Stimulated activated naive CD8-positive, alpha-beta T cell treated with anti-CD3 and anti-CD28 coated beads, Interleukin-15, Interleukin-2, amounts not matched to agents 100 U/mL and 50 U/mL, for 24 hours (primary cell): ENCODE data around the gene ARRDC3.
"Not testable (repeated sequence)": the region's sequence is repeated elsewhere in the genome, so short reads cannot be mapped to it uniquely, and the experiment has no call there.

Experiments used
- ATAC-seq: fragments of 150-1000 bp; cut with Tn5 transposase; one replicate; pipeline ENCODE4 v1.10.0; 2021
- DNase-seq: peaks from one replicate; pipeline ENCODE4 v3.0.0; 2021

Gene ARRDC3

GRCh38 chr5:91359962-91360609 lies 23.0 kb downstream of the ARRDC3 start:
- no peak for ATAC-seq
- DNase-seq: no peak

GRCh38 chr5:91357806-91358205 lies 25.3 kb downstream of the ARRDC3 start:
- DNase-seq (no peak), ATAC-seq (no peak)

DNA sequence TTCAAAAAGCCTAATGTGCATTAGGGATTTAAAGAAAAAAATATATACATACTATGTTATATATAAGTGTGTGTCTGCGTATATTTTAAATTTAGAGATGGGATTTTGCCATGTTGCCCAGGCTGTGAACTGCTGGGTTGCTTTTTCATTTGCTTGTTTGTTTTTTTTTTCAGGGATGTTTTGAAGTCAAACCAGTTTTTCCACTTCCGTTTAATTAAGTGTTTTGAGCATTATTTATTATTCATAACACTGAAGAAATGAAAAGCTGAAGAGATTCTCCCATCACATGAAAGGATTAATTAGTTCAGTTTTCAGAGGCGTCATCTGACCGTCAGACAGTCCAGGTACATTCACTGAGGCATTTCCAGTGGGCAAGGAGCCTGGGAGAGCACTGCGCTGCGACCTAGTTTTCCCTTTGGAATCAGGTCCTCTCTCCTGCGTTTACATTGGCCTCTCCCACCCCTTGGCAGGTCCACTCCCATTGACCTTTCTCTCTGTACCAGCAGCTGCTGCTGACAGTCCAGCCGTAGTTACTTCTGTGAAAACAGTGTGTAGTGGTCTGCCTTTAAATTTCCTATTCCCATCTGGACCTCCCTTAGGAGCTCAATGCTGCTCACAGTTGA lies 26.0 kb downstream of the ARRDC3 start:
- ATAC-seq (no peak), DNase-seq (no peak)

DNA sequence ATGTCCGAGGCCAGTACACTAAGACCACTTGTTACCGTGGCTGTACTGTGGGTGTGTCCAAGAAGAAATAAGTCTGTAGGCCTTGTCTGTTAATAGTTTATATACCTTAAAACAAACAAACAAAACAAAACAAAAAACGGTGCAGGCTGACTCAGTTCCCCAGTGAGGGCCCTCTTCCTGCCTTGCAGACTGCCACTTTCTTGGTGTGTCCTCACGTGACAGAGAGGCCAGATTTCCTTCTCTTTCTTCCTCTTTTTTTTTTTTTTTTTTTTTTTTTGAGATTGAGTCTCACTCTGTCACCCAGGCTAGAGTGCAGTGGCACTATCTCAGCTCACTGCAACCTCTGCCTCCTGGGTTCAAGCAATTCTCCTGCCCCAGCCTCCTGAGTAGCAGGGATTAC lies 28.2 kb downstream of the ARRDC3 start:
- not testable (repeated sequence) for ATAC-seq, DNase-seq

DNA sequence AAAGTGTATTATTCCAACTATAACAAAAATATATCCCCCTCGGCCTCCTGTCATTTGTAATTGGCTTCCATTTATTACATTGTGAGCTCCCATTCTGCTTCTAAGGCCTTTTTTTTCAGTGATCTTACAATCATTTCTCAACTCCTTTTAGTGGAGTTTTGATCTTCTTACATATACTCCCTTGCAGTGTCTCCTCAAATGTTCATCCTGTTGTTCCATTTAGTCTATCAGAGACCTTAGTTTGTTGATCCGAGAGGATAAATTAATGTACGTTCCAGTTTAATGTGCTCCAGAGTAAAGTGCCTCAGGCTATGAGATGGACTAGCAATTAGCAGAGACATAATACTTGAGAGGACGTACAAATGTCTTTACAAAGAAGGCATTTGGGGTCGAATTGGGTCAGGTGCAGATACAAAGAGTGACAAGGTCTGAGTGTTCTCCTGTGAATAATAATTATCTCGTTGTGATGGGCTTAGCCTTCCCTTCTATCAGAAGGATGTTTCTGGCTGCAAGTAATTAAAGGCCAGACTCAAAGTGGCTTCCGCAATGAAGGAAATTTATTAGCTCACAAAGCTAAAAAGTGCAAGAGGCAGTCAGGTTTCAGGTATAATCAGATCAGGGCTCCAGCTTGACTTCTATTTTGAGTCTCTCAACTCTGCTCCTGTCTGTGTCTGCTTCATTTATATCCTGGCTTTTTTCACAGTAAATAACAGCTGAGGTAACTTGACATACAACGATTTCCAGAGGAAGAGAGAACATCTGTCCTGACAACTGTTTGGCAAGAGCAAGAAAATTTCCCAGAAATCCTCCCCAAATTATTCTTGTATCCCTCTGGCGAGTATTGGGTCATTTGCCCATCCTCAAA lies 30.1 kb downstream of the ARRDC3 start:
- DNase-seq: no peak
- no peak for ATAC-seq

- DNase-seq (no peak), ATAC-seq (no peak)
Measured at GRCh38 chr5:91345461-91345860, 37.7 kb downstream of the ARRDC3 start.

DNA sequence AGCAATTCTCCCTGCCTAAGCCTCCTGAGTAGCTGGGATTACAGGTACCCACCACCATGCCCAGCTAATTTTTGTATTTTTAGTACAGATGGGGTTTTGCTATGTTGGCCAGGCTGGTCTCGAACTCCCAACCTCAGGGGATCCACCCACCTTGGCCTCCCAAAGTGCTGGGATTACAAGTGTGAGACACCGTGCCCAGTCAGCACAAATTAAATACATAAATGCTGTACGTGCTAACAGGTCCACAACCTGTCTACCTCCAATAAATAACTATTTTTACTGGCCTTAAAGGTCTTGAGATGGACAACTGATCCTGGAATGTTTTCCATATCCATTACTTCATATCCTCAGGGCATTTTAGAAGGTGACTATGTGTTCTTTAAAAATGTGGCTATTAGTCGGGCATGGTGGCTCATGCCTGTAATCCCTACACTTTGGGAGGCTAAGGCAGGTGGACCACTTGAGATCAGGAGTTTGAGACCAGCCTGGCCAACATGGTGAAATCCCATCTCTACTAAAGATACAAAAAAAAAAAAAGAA lies 38.4 kb downstream of the ARRDC3 start:
- not testable (repeated sequence) for ATAC-seq, DNase-seq

- no peak for ATAC-seq
- DNase-seq: no peak
Measured at GRCh38 chr5:91343916-91344315, 39.2 kb downstream of the ARRDC3 start.

DNA sequence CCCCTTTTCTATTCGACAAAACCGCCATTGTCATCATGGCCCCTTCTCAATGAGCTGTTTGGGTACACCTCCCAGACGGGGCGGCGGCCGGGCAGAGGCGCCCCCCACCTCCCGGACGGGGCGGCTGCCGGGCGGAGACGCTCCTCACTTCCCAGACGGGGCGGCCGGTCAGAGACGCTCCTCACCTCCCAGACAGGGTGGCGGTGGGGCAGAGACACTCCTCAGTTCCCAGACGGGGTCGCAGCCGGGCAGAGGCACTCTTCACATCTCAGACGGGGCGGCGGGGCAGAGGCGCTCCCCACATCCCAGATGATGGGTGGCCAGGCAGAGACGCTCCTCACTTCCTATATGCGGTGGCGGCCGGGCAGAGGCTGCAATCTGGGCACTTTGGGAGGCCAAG lies 40.2 kb downstream of the ARRDC3 start:
- not testable (repeated sequence) for ATAC-seq, DNase-seq

DNA sequence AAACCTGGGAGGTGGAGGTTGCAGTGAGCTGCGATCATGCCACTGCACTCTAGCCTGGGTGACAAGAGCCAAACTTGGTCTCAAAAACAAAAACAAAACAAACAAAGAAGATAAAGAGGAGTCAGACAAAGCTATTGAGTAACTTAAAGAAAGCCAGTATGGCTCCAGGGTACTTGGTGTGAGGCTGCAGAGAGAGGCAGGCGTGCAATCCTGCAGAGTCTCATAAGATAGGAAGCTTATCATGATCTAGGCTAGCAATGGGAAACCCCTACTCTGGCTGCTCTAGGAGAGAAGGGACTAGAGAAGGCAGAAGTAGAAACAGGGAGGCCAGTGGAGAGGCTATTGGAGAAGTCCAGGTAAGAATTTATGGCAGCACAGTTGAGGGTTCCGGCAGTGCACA lies 42.0 kb downstream of the ARRDC3 start:
- no peak for DNase-seq

GRCh38 chr5:91340532-91340931 lies 42.6 kb downstream of the ARRDC3 start:
- DNase-seq (no peak), ATAC-seq (no peak)

More for the DNA sequence above, 42.0 kb downstream of the ARRDC3 start:
- ATAC-seq: no peak

DNA sequence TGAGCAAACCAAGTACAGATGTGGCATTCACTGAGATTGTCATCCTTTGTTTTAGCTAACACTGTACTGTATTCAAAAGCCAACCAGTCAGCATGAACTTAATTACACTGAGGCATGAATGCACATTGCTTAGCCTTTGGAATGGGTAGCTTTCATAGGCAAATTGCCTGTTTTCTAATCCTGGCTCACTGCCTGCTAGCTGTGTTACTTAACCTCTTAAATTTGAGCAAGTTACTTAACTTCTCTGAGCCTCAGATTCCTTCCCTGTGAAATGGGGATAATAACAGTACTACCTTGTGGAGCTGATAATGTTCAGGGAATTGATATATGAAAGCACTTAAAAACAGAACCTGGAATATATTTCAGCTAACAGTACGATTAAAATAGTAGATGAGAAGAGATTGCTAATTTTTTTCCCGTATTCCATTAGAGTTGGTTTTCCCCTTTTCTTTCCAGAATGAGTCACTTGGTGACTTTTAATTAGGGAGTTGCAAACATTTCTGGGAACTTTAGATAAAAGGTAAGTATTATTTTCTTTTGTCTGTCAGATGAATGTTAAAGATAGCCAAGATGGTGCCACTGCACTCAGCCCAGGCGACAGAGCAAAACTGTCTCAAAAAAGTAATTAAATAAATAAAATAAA lies 43.9 kb downstream of the ARRDC3 start:
- no peak for DNase-seq
- no peak for ATAC-seq

GRCh38 chr5:91332267-91333045 lies 50.7 kb downstream of the ARRDC3 start:
- ATAC-seq (peak; percentile 93), DNase-seq (peak; percentile 23)

DNA sequence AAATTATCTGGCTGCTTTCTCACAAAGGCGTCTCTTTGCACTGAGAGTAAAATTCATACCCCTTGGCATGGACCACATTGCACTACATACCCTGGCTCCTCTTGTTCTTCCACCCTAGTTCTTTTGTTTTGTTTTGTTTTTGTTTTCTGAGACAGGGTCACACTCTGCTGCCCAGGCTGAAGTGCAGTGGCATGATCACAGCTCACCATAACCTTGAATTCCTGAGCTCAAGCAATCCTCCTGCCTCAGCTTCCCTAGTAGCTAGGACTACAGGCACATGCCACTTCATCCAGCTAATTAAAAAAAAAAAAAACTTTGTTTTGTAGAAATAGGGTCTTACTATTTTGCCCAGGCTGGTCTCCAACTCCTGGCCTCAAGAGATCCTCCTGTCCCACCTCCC lies 51.4 kb downstream of the ARRDC3 start:
- DNase-seq (no peak), ATAC-seq (no peak)

DNA sequence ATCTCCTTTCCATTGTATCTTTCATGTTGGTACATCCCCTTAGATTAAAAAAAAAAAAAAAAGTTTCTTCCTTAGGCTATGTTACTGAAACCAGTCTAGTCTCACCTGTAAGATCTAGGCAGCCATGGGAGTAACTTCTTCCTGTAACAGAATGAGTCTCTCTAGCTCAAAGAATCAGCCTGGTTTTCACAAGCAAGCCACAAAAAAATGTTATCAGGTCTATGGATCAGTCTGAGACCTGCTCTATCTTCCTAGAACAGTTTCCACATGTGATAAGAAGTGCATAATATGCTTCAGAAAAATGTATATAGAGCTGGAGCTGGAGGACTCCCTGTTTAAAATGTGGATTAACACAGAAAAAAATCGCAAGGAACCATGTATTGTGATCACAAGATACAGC lies 53.8 kb downstream of the ARRDC3 start:
- ATAC-seq: peak; percentile 58
- DNase-seq: no peak

DNA sequence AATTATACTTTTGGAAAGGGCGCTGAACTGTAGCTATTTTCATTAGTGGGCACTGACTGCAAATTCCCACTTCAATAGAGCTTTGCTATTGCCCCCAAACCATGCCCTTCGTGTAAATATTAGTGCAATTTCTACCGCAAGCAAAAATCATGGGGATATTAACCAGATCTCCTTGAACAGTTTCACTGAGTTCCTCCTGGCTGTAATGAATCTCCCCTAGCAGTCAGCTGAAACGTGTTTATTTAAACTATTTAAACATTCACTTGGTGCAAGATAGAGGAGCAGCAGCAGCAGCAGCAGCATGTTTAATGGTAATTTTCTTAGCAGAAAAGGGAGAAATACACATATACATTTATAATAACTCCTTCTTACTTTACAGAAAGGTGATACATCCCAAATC lies 54.4 kb downstream of the ARRDC3 start:
- ATAC-seq (no peak), DNase-seq (no peak)

GRCh38 chr5:91322981-91323380 lies 60.1 kb downstream of the ARRDC3 start:
- ATAC-seq, DNase-seq: not testable (repeated sequence)

DNA sequence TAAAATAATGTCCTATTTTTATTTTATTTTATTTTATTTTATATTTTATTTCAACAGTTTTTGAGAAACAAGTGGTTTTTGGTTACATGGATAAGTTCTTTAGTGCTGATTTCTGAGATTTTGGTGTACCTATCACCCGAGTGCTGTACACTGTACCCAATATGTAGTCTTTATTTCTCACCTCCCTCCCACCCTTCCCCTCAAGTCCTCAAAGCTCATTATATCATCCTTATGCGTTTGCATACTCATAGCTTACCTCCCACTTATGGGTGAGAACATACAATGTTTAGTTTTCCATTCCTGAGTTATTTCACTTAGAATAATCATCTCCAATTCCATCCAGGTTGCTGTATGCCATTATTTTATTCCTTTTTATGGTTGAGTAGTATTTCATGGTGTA lies 63.5 kb downstream of the ARRDC3 start:
- ATAC-seq: no peak
- no peak for DNase-seq

- ATAC-seq (no peak), DNase-seq (peak; percentile 34)
Measured at GRCh38 chr5:91318724-91319123, 64.4 kb downstream of the ARRDC3 start.
